Neural cell (in vitro differentiated cells): Measurements from ENCODE around the gene C22orf15. TPM values are rescaled to one million over a fixed set of nuclear protein-coding genes. Genes with fewer than 3 reads are reported as not detected.
A peak's percentile ranks its signal among the peaks of the same experiment; 100 is the strongest.

Experiments
- H2AFZ ChIP-seq: fragments of 200-600, 300-800 bp; sonication (generic), shearing (Covaris generic); 2 replicates; pipeline ENCODE4 v1.6.0; 2014; ENCODE audit warnings: low read depth, mild to moderate bottlenecking, antibody characterized with exemption, low read length, moderate library complexity
- H3F3A ChIP-seq: fragments of 200-600 bp; shearing (Covaris generic); 2 replicates; pipeline ENCODE4 v1.6.1; 2016; ENCODE audit warnings: mild to moderate bottlenecking, moderate library complexity, mixed read lengths, antibody characterized with exemption, low read length; ENCODE audit not compliant: insufficient read depth, poor library complexity, severe bottlenecking
- H3K27ac ChIP-seq: fragments of 200-600, 300-800 bp; sonication (generic), shearing (Covaris generic); 2 replicates; pipeline ENCODE4 v1.5.1; 2014; ENCODE audit warnings: mild to moderate bottlenecking, low read length, moderate library complexity
- H3K27me3 ChIP-seq: fragments of 300-800, 200-600 bp; sonication (generic), shearing (Covaris generic); 2 replicates; pipeline ENCODE4 v1.6.0; 2014; ENCODE audit warnings: mild to moderate bottlenecking, low read depth, low read length, moderate library complexity; ENCODE audit not compliant: insufficient read depth
- H3K36me3 ChIP-seq: fragments of 300-800, 200-600 bp; sonication (generic), shearing (Covaris generic); 2 replicates; pipeline ENCODE4 v1.5.1; 2014; ENCODE audit warnings: mild to moderate bottlenecking, antibody characterized with exemption, low read length, moderate library complexity; ENCODE audit not compliant: insufficient read depth
- H3K4me2 ChIP-seq: fragments of 300-800, 200-600 bp; sonication (generic), shearing (Covaris generic); 2 replicates; pipeline ENCODE4 v1.6.0; 2014; ENCODE audit warnings: mild to moderate bottlenecking, low read length
- H3K4me3 ChIP-seq: fragments of 300-800, 200-600 bp; sonication (generic), shearing (Covaris generic); 2 replicates; pipeline ENCODE4 v1.5.1; 2014; ENCODE audit warnings: mild to moderate bottlenecking, low read length, moderate library complexity
- H3K79me2 ChIP-seq: fragments of 200-600 bp; shearing (Covaris generic); replicated peaks from 2 replicates; pipeline ENCODE4 v1.6.0; 2014; ENCODE audit warnings: mild to moderate bottlenecking, low read length, moderate library complexity; ENCODE audit not compliant: insufficient read depth
- H3K9ac ChIP-seq: fragments of 300-800, 200-600 bp; sonication (generic), shearing (Covaris generic); 2 replicates; pipeline ENCODE4 v1.6.1; 2016; ENCODE audit warnings: mild to moderate bottlenecking, low read length, mixed read lengths
- H3K9me2 ChIP-seq: fragments of 200-600 bp; shearing (Covaris generic); 2 replicates; pipeline ENCODE4 v1.6.1; 2016; ENCODE audit warnings: mild to moderate bottlenecking, low read length, mixed read lengths; ENCODE audit not compliant: insufficient read depth
- H3K9me3 ChIP-seq: fragments of 200-600, 300-800 bp; sonication (generic), shearing (Covaris generic); 2 replicates; pipeline ENCODE4 v1.6.1; 2016; ENCODE audit warnings: mild to moderate bottlenecking, mixed run types, low read length, moderate library complexity, mixed read lengths
- H4K20me1 ChIP-seq: fragments of 200-600 bp; shearing (Covaris generic); 2 replicates; pipeline ENCODE4 v1.6.1; 2016; ENCODE audit warnings: mild to moderate bottlenecking, mixed run types; ENCODE audit not compliant: insufficient read depth
- CTCF ChIP-seq: fragments of 450-650 bp; IDR thresholded peaks from 2 replicates; pipeline ENCODE4 v1.5.1; 2014; ENCODE audit warnings: antibody characterized with exemption, mild to moderate bottlenecking, moderate library complexity; ENCODE audit not compliant: poor library complexity, severe bottlenecking
- EP300 ChIP-seq: fragments of 450-650 bp; conservative IDR thresholded peaks from 2 replicates; pipeline ENCODE4 v1.6.1; 2014; ENCODE audit warnings: antibody characterized with exemption, mild to moderate bottlenecking, moderate library complexity; ENCODE audit not compliant: poor library complexity, severe bottlenecking
- EZH2 ChIP-seq: fragments of 200-600, 300-800 bp; shearing (Covaris generic), sonication (generic); IDR thresholded peaks from 2 replicates; pipeline ENCODE4 v1.6.1; 2014; ENCODE audit warnings: antibody characterized with exemption, low read length, borderline replicate concordance, mild to moderate bottlenecking; ENCODE audit not compliant: insufficient read depth, poor library complexity, severe bottlenecking
- MXI1 ChIP-seq: fragments of 450-650 bp; conservative IDR thresholded peaks from 2 replicates; pipeline ENCODE4 v1.6.1; 2014; ENCODE audit warnings: antibody characterized with exemption, mild to moderate bottlenecking; ENCODE audit not compliant: poor library complexity, severe bottlenecking
- POLR2AphosphoS5 ChIP-seq: IDR thresholded peaks from 2 replicates; pipeline ENCODE4 v1.6.1; 2012
- RAD21 ChIP-seq: fragments of 450-650 bp; conservative IDR thresholded peaks from 2 replicates; pipeline ENCODE4 v1.6.1; 2014; ENCODE audit warnings: antibody characterized with exemption, mild to moderate bottlenecking, moderate library complexity
- REST ChIP-seq: IDR thresholded peaks from 2 replicates; pipeline ENCODE4 v1.6.1; 2012; ENCODE audit warnings: borderline replicate concordance
- SMC3 ChIP-seq: fragments of 450-650 bp; conservative IDR thresholded peaks from 2 replicates; pipeline ENCODE4 v1.6.1; 2014; ENCODE audit warnings: antibody characterized with exemption, mild to moderate bottlenecking, moderate library complexity; ENCODE audit not compliant: poor library complexity
- TAF1 ChIP-seq: IDR thresholded peaks from 2 replicates; pipeline ENCODE4 v1.6.1; 2012; ENCODE audit warnings: low read depth
- polyA plus RNA-seq: library from polyadenylated mRNA; depleted of rRNA; stranded (reverse); fragments of >200 nt; gene quantifications from 2 replicates; pipeline ENCODE4 v1.2.3, GENCODE V29; 2014

The C22orf15 gene
- polyA plus RNA-seq, 1 donor from 2014 or later: not detected

- Histone ChIP-seq H4K20me1 (no peaks in the 10 kb centered on the region), H3F3A (no peaks in the 10 kb centered on the region), H3K27ac (no peak overlapping the region), H3K79me2 (peaks cover 6% of the 10 kb centered on the region), H3K9ac (peak overlapping the region; percentile 90), H3K4me3 (peak overlapping the region; percentile 88), H3K4me2 (peak overlapping the region; percentile 87), H3K9me2 (no peaks in the 10 kb centered on the region), H3K9me3 (no peaks in the 10 kb centered on the region), H3K36me3 (no peaks in the 10 kb centered on the region), H2AFZ (peak overlapping the region; percentile 67), H3K27me3 (no peaks in the 10 kb centered on the region)
- TF ChIP-seq MXI1: no peak
- no peak for TF ChIP-seq EZH2
- TF ChIP-seq REST: no peak
- TF ChIP-seq POLR2AphosphoS5: no peak
- TF ChIP-seq TAF1: no peak
- no peak for TF ChIP-seq EP300
- TF ChIP-seq CTCF: no peak
- TF ChIP-seq SMC3: no peak
- TF ChIP-seq RAD21: no peak
Observed at GRCh38 chr22:23750367-23750713, 12.4 kb upstream of the C22orf15 start.

- TF ChIP-seq SMC3 (peak; percentile 26), EP300 (peak; percentile 48), MXI1 (peak; percentile 76), RAD21 (no peak), CTCF (peak; percentile 51), REST (peak; percentile 87), TAF1 (peak; percentile 83), EZH2 (no peak), POLR2AphosphoS5 (peak; percentile 82)
Observed at GRCh38 chr22:23750714-23751440, 11.9 kb upstream of the C22orf15 start, which contains the start of gene ZNF70. ZNF70 (minus strand) TSS chr22:23751112; CDS start chr22:23745140, 5,972 bp downstream.

More at GRCh38 chr22:23750714-23751440, 11.9 kb upstream of the C22orf15 start, which contains the start of gene ZNF70:
- peak within 1 kb of the TSS; percentile 87 for H3K4me2 ChIP-seq
- H3K9me3 ChIP-seq: no peaks in the 10 kb centered on the region
- peaks cover 6% of the 10 kb centered on the region for H3K79me2 ChIP-seq
- peak within 1 kb of the TSS; percentile 88 for H3K4me3 ChIP-seq
- peak within 1 kb of the TSS; percentile 90 for H3K9ac ChIP-seq
- H3K36me3 ChIP-seq: no peaks in the 10 kb centered on the region
- peak within 1 kb of the TSS; percentile 98 for H2AFZ ChIP-seq
- no peaks in the 10 kb centered on the region for H3F3A ChIP-seq
- no peaks in the 10 kb centered on the region for H3K9me2 ChIP-seq
- H4K20me1 ChIP-seq: no peaks in the 10 kb centered on the region
- peak within 1 kb of the TSS; percentile 77 for H3K27ac ChIP-seq
- H3K27me3 ChIP-seq: no peaks in the 10 kb centered on the region
